HEK293 (cell line): ENCODE measurements around the gene ARHGAP26.
A peak's percentile ranks its signal among the peaks of the same experiment; 100 is the strongest.

ENCODE experiments used
- EGR2 ChIP-seq: fragments of 450-650 bp; formaldehyde crosslinking; IDR thresholded peaks from 2 replicates; pipeline ENCODE4 v1.5.1; 2016; ENCODE audit warnings: low read depth, missing biosample characterization, missing genetic modification characterization
- IKZF3 ChIP-seq: fragments of 450-650 bp; IDR thresholded peaks from 2 replicates; pipeline ENCODE4 v1.5.0; 2018; ENCODE audit warnings: missing biosample characterization, mild to moderate bottlenecking, missing genetic modification characterization, moderate library complexity
- OVOL3 ChIP-seq: fragments of 450-650 bp; formaldehyde crosslinking; IDR thresholded peaks from 2 replicates; pipeline ENCODE4 v1.5.1; 2016; ENCODE audit warnings: missing biosample characterization, missing genetic modification characterization
- REPIN1 ChIP-seq: fragments of 450-650 bp; formaldehyde crosslinking; IDR thresholded peaks from 2 replicates; pipeline ENCODE4 v1.5.1; 2017; ENCODE audit warnings: missing biosample characterization, missing genetic modification characterization, low read depth
- SP2 ChIP-seq: fragments of 450-650 bp; formaldehyde crosslinking; IDR thresholded peaks from 2 replicates; pipeline ENCODE4 v1.5.1; 2016; ENCODE audit warnings: missing biosample characterization, missing genetic modification characterization
- SP3 ChIP-seq: fragments of 450-650 bp; formaldehyde crosslinking; IDR thresholded peaks from 2 replicates; pipeline ENCODE4 v1.5.1; 2016; ENCODE audit warnings: missing biosample characterization, missing genetic modification characterization
- TRIM28 ChIP-seq: IDR thresholded peaks from 2 replicates; pipeline ENCODE4 v1.6.1; 2011; ENCODE audit warnings: low read length, control low read depth, borderline replicate concordance
- YY1 ChIP-seq: fragments of 450-650 bp; formaldehyde crosslinking; IDR thresholded peaks from 2 replicates; pipeline ENCODE4 v1.5.1; 2018; ENCODE audit warnings: missing biosample characterization, missing genetic modification characterization
- ZBTB20 ChIP-seq: fragments of 450-650 bp; formaldehyde crosslinking; IDR thresholded peaks from 2 replicates; pipeline ENCODE4 v1.5.1; 2016; ENCODE audit warnings: missing biosample characterization, missing genetic modification characterization
- ZBTB48 ChIP-seq: fragments of 450-650 bp; formaldehyde crosslinking; IDR thresholded peaks from 2 replicates; pipeline ENCODE4 v1.5.1; 2016; ENCODE audit warnings: missing biosample characterization, missing genetic modification characterization
- ZFHX2 ChIP-seq: fragments of 450-650 bp; formaldehyde crosslinking; conservative IDR thresholded peaks from 2 replicates; pipeline ENCODE4 v1.5.1; 2016; ENCODE audit warnings: missing biosample characterization, missing genetic modification characterization
- ZNF132 ChIP-seq: fragments of 450-650 bp; formaldehyde crosslinking; IDR thresholded peaks from 2 replicates; pipeline ENCODE4 v1.5.1; 2017; ENCODE audit warnings: missing biosample characterization, missing genetic modification characterization, borderline replicate concordance
- ZNF169 ChIP-seq: fragments of 450-650 bp; formaldehyde crosslinking; IDR thresholded peaks from 2 replicates; pipeline ENCODE4 v1.5.1; 2016; ENCODE audit warnings: missing biosample characterization, missing genetic modification characterization
- ZNF19 ChIP-seq: fragments of 450-650 bp; formaldehyde crosslinking; IDR thresholded peaks from 2 replicates; pipeline ENCODE4; 2016; ENCODE audit warnings: missing biosample characterization, missing genetic modification characterization, low read depth
- ZNF202 ChIP-seq: fragments of 450-650 bp; formaldehyde crosslinking; IDR thresholded peaks from 2 replicates; pipeline ENCODE4 v1.5.1; 2016; ENCODE audit warnings: missing biosample characterization, missing genetic modification characterization, borderline replicate concordance
- ZNF211 ChIP-seq: fragments of 450-650 bp; formaldehyde crosslinking; IDR thresholded peaks from 2 replicates; pipeline ENCODE4 v1.5.1; 2016; ENCODE audit warnings: low read depth, missing biosample characterization, missing genetic modification characterization
- ZNF23 ChIP-seq: fragments of 450-650 bp; formaldehyde crosslinking; IDR thresholded peaks from 2 replicates; pipeline ENCODE4 v1.5.1; 2016; ENCODE audit warnings: missing biosample characterization, missing genetic modification characterization, borderline replicate concordance
- ZNF239 ChIP-seq: fragments of 450-650 bp; formaldehyde crosslinking; IDR thresholded peaks from 2 replicates; pipeline ENCODE4 v1.5.1; 2016; ENCODE audit warnings: missing biosample characterization, missing genetic modification characterization
- ZNF274 ChIP-seq, 2 experiments: fragments of 200-500 bp in 1 of 2; fragments of 450-650 bp in 1 of 2; sonication (Bioruptor generic) in 1 of 2; formaldehyde crosslinking in 1 of 2; IDR thresholded peaks; 2 replicates each; pipeline versions ENCODE4 v1.5.1 to v1.6.1; 2014 to 2016; ENCODE audit warnings: borderline replicate concordance in 1 of 2, inconsistent platforms in 1 of 2, low read length in 1 of 2, missing biosample characterization in 1 of 2, missing genetic modification characterization in 1 of 2
- ZNF354C ChIP-seq: fragments of 450-650 bp; formaldehyde crosslinking; IDR thresholded peaks from 2 replicates; pipeline ENCODE4 v1.5.1; 2016; ENCODE audit warnings: missing biosample characterization, missing genetic modification characterization, low read depth, borderline replicate concordance
- ZNF394 ChIP-seq: fragments of 450-650 bp; formaldehyde crosslinking; IDR thresholded peaks from 2 replicates; pipeline ENCODE4 v1.5.1; 2016; ENCODE audit warnings: missing biosample characterization, missing genetic modification characterization, mild to moderate bottlenecking, moderate library complexity, borderline replicate concordance
- ZNF510 ChIP-seq: fragments of 450-650 bp; formaldehyde crosslinking; IDR thresholded peaks from 2 replicates; pipeline ENCODE4 v1.5.1; 2018; ENCODE audit warnings: mild to moderate bottlenecking, missing genetic modification characterization, missing biosample characterization; ENCODE audit not compliant: insufficient replicate concordance
- ZNF624 ChIP-seq: fragments of 450-650 bp; formaldehyde crosslinking; IDR thresholded peaks from 2 replicates; pipeline ENCODE4 v1.5.1; 2017; ENCODE audit warnings: missing biosample characterization, missing genetic modification characterization
- ZNF658 ChIP-seq: fragments of 450-650 bp; formaldehyde crosslinking; IDR thresholded peaks from 2 replicates; pipeline ENCODE4; 2016; ENCODE audit warnings: missing biosample characterization, missing genetic modification characterization
- ZNF747 ChIP-seq: fragments of 450-650 bp; formaldehyde crosslinking; IDR thresholded peaks from 2 replicates; pipeline ENCODE4 v1.5.1; 2016; ENCODE audit warnings: missing biosample characterization, missing genetic modification characterization
- ZNF776 ChIP-seq: fragments of 450-650 bp; formaldehyde crosslinking; IDR thresholded peaks from 2 replicates; pipeline ENCODE4 v1.5.0; 2017; ENCODE audit warnings: missing biosample characterization, missing genetic modification characterization, borderline replicate concordance
- ZNF791 ChIP-seq: fragments of 450-650 bp; formaldehyde crosslinking; IDR thresholded peaks from 2 replicates; pipeline ENCODE4 v1.5.1; 2016; ENCODE audit warnings: missing biosample characterization, missing genetic modification characterization
- TF ChIP-seq, protein P1 (sequence below): fragments of 450-650 bp; formaldehyde crosslinking; IDR thresholded peaks from 2 replicates; pipeline ENCODE4 v1.5.1; 2016; ENCODE audit warnings: missing biosample characterization, missing genetic modification characterization
- TF ChIP-seq, protein P2 (sequence below): fragments of 450-650 bp; formaldehyde crosslinking; IDR thresholded peaks from 2 replicates; pipeline ENCODE4 v1.5.1; 2017; ENCODE audit warnings: missing biosample characterization, mild to moderate bottlenecking, missing genetic modification characterization, moderate library complexity
- TF ChIP-seq, protein P3 (sequence below): fragments of 450-650 bp; formaldehyde crosslinking; IDR thresholded peaks from 2 replicates; pipeline ENCODE4 v1.5.1; 2016; ENCODE audit warnings: missing biosample characterization, missing genetic modification characterization
- TF ChIP-seq, protein P4 (sequence below): fragments of 450-650 bp; IDR thresholded peaks from 2 replicates; pipeline ENCODE4 v1.5.1; 2018; ENCODE audit warnings: missing biosample characterization, mild to moderate bottlenecking, missing genetic modification characterization
- TF ChIP-seq, protein P5 (sequence below): fragments of 450-650 bp; formaldehyde crosslinking; IDR thresholded peaks from 2 replicates; pipeline ENCODE4 v1.5.1; 2016; ENCODE audit warnings: missing biosample characterization, missing genetic modification characterization

ARHGAP26 gene

DNA sequence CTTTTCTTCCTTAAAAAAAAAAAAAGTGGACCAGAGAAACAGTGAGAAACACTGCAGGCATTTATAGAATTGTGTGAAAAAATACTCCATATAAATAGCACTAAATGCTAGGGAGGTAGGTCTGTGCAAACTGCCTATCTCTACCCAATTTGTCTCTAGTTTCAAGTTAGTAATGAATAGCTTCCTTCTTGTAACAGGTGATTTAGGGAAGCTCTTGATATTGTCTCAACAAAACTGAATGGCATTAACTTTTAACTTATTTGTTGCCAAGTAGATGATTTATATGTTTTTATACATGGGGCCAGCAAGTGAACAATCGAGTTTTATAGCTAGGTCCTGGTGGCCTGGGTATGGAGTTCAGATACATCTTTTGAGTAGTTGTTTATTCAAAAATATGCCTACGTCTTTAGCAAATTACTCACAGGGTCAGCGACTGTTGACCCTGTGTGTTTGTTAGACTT is 349.7 kb downstream of the ARHGAP26 start (continued):
- TF ChIP-seq ZNF239 (tag by site-specific recombination) (no peak), ZNF19 (no peak), ZNF169 (tag by site-specific recombination) (no peak), ZNF274 (IDR thresholded peaks at IDR 0.05; ENCODE audit: low read length) (no peak), ZNF274 (tag by site-specific recombination; IDR thresholded peaks at IDR 0.05; ENCODE audit: borderline replicate concordance) (no peak), ZNF132 (tag by site-specific recombination) (no peak), ZNF211 (tag by site-specific recombination) (no peak), ZFHX2 (tag by site-specific recombination) (no peak), IKZF3 (tag by site-specific recombination) (0 out of 2 replicates have a peak, but pooled peaks have one; percentile 20), ZNF510 (tag by site-specific recombination) (no peak), ZNF791 (no peak), ZNF394 (tag by site-specific recombination) (no peak), ZBTB20 (tag by site-specific recombination) (no peak), TRIM28 (no peak), SP3 (tag by site-specific recombination) (no peak), OVOL3 (tag by site-specific recombination) (peak; percentile 62; the same call in 1 of the 2 replicates), ZNF202 (tag by site-specific recombination) (no peak), ZNF624 (tag by site-specific recombination) (no peak), EGR2 (tag by site-specific recombination) (no peak), YY1 (tag by site-specific recombination) (no peak), ZNF747 (tag by site-specific recombination) (no peak), ZNF776 (tag by site-specific recombination) (no peak), ZBTB48 (no peak), ZNF658 (tag by site-specific recombination) (no peak), SP2 (tag by site-specific recombination) (no peak), ZNF23 (tag by site-specific recombination) (no peak), REPIN1 (no peak), ZNF354C (tag by site-specific recombination) (no peak)
- TF ChIP-seq, protein P1, sequence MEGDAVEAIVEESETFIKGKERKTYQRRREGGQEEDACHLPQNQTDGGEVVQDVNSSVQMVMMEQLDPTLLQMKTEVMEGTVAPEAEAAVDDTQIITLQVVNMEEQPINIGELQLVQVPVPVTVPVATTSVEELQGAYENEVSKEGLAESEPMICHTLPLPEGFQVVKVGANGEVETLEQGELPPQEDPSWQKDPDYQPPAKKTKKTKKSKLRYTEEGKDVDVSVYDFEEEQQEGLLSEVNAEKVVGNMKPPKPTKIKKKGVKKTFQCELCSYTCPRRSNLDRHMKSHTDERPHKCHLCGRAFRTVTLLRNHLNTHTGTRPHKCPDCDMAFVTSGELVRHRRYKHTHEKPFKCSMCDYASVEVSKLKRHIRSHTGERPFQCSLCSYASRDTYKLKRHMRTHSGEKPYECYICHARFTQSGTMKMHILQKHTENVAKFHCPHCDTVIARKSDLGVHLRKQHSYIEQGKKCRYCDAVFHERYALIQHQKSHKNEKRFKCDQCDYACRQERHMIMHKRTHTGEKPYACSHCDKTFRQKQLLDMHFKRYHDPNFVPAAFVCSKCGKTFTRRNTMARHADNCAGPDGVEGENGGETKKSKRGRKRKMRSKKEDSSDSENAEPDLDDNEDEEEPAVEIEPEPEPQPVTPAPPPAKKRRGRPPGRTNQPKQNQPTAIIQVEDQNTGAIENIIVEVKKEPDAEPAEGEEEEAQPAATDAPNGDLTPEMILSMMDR (tag by site-specific recombination), result no peak
- TF ChIP-seq, protein P2, sequence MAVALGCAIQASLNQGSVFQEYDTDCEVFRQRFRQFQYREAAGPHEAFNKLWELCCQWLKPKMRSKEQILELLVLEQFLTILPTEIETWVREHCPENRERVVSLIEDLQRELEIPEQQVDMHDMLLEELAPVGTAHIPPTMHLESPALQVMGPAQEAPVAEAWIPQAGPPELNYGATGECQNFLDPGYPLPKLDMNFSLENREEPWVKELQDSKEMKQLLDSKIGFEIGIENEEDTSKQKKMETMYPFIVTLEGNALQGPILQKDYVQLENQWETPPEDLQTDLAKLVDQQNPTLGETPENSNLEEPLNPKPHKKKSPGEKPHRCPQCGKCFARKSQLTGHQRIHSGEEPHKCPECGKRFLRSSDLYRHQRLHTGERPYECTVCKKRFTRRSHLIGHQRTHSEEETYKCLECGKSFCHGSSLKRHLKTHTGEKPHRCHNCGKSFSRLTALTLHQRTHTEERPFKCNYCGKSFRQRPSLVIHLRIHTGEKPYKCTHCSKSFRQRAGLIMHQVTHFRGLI (tag by site-specific recombination), result no peak
- TF ChIP-seq, protein P3, sequence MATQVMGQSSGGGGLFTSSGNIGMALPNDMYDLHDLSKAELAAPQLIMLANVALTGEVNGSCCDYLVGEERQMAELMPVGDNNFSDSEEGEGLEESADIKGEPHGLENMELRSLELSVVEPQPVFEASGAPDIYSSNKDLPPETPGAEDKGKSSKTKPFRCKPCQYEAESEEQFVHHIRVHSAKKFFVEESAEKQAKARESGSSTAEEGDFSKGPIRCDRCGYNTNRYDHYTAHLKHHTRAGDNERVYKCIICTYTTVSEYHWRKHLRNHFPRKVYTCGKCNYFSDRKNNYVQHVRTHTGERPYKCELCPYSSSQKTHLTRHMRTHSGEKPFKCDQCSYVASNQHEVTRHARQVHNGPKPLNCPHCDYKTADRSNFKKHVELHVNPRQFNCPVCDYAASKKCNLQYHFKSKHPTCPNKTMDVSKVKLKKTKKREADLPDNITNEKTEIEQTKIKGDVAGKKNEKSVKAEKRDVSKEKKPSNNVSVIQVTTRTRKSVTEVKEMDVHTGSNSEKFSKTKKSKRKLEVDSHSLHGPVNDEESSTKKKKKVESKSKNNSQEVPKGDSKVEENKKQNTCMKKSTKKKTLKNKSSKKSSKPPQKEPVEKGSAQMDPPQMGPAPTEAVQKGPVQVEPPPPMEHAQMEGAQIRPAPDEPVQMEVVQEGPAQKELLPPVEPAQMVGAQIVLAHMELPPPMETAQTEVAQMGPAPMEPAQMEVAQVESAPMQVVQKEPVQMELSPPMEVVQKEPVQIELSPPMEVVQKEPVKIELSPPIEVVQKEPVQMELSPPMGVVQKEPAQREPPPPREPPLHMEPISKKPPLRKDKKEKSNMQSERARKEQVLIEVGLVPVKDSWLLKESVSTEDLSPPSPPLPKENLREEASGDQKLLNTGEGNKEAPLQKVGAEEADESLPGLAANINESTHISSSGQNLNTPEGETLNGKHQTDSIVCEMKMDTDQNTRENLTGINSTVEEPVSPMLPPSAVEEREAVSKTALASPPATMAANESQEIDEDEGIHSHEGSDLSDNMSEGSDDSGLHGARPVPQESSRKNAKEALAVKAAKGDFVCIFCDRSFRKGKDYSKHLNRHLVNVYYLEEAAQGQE (tag by site-specific recombination), result no peak
- TF ChIP-seq, protein P4, sequence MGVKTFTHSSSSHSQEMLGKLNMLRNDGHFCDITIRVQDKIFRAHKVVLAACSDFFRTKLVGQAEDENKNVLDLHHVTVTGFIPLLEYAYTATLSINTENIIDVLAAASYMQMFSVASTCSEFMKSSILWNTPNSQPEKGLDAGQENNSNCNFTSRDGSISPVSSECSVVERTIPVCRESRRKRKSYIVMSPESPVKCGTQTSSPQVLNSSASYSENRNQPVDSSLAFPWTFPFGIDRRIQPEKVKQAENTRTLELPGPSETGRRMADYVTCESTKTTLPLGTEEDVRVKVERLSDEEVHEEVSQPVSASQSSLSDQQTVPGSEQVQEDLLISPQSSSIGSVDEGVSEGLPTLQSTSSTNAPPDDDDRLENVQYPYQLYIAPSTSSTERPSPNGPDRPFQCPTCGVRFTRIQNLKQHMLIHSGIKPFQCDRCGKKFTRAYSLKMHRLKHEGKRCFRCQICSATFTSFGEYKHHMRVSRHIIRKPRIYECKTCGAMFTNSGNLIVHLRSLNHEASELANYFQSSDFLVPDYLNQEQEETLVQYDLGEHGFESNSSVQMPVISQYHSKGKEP (tag by site-specific recombination), result no peak
- TF ChIP-seq, protein P5, sequence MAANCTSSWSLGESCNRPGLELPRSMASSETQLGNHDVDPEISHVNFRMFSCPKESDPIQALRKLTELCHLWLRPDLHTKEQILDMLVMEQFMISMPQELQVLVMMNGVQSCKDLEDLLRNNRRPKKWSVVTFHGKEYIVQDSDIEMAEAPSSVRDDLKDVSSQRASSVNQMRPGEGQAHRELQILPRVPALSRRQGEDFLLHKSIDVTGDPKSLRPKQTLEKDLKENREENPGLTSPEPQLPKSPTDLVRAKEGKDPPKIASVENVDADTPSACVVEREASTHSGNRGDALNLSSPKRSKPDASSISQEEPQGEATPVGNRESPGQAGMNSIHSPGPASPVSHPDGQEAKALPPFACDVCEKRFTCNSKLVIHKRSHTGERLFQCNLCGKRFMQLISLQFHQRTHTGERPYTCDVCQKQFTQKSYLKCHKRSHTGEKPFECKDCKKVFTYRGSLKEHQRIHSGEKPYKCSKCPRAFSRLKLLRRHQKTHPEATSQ (tag by site-specific recombination), result no peak
